Measurements from ENCODE around the gene HS3ST6. TPM values are rescaled to one million over a fixed set of nuclear protein-coding genes. Genes with fewer than 3 reads are reported as not detected.
"Not testable (repeated sequence)": the region's sequence is repeated elsewhere in the genome, so short reads cannot be mapped to it uniquely, and the experiment has no call there.

Gene HS3ST6
- total and polyA plus RNA-seq, 2 experiments from 2014 or later, result 0.41 TPM; not detected in 1

GRCh38 chr16:1958715-1959268, 40.6 kb upstream of the HS3ST6 start:
- Histone ChIP-seq H3K9me2 (replicated peaks; ENCODE audit: insufficient read depth) (no peaks in the 10 kb centered on the region), H3K27me3 (no peaks in the 10 kb centered on the region), H2AFZ (peak overlapping the region; percentile 66), H3K4me1 (ENCODE audit: insufficient read depth) (peaks cover 13% of the 10 kb centered on the region), H3K4me3 (no peak overlapping the region), H3K27ac (peak overlapping the region; percentile 24), H3K9me3 (ENCODE audit: low read depth) (no peaks in the 10 kb centered on the region), H3K4me2 (peak overlapping the region; percentile 85), H3K36me3 (replicated peaks; ENCODE audit: insufficient read depth, low read depth) (no peaks in the 10 kb centered on the region), H3K79me2 (peaks cover 26% of the 10 kb centered on the region), H4K20me1 (ENCODE audit: insufficient read depth, poor library complexity, severe bottlenecking) (peaks cover 23% of the 10 kb centered on the region)
- DNase-seq (ENCODE audit: low spot score), result no peak
- no peak for TF ChIP-seq EZH2 (IDR thresholded peaks at IDR 0.05; ENCODE audit: borderline replicate concordance)
- TF ChIP-seq EZH2phosphoT487 (IDR thresholded peaks at IDR 0.05; ENCODE audit: low read depth, severe bottlenecking, unreplicated experiment), result no peak
- 60% methylated on average over 14 of the region's 14 CpGs for WGBS (ENCODE audit: low lambda C conversion rate, missing lambda C conversion rate)

- Histone ChIP-seq H4K20me1 (ENCODE audit: insufficient read depth, poor library complexity, severe bottlenecking) (peaks cover 16% of the 10 kb centered on the region), H3K79me2 (peaks cover 19% of the 10 kb centered on the region)
- DNase-seq (ENCODE audit: low spot score); H3K27me3 ChIP-seq; H3K4me1 ChIP-seq (ENCODE audit: insufficient read depth); H3K4me2 ChIP-seq; H2AFZ ChIP-seq; H3K9me2 ChIP-seq (replicated peaks; ENCODE audit: insufficient read depth); H3K36me3 ChIP-seq (replicated peaks; ENCODE audit: insufficient read depth, low read depth); H3K4me3 ChIP-seq; H3K9me3 ChIP-seq (ENCODE audit: low read depth); H3K27ac ChIP-seq: not testable (repeated sequence)
- WGBS (ENCODE audit: low lambda C conversion rate, missing lambda C conversion rate), result 94% methylated on average over 19 of the region's 30 CpGs
Observed at GRCh38 chr16:1958143-1958491, 39.9 kb upstream of the HS3ST6 start.

GRCh38 chr16:1957434-1958142, 39.4 kb upstream of the HS3ST6 start:
- DNase-seq (ENCODE audit: low spot score); H3K4me1 ChIP-seq (ENCODE audit: insufficient read depth); H3K9me2 ChIP-seq (replicated peaks; ENCODE audit: insufficient read depth); H2AFZ ChIP-seq; H3K36me3 ChIP-seq (replicated peaks; ENCODE audit: insufficient read depth, low read depth); H3K27me3 ChIP-seq; H3K4me2 ChIP-seq; H3K4me3 ChIP-seq; H3K9me3 ChIP-seq (ENCODE audit: low read depth); H3K27ac ChIP-seq: not testable (repeated sequence)
- peaks cover 12% of the 10 kb centered on the region for H4K20me1 ChIP-seq (ENCODE audit: insufficient read depth, poor library complexity, severe bottlenecking)
- WGBS (ENCODE audit: low lambda C conversion rate, missing lambda C conversion rate), result 95% methylated on average over 21 of the region's 22 CpGs
- peaks cover 14% of the 10 kb centered on the region for H3K79me2 ChIP-seq

GRCh38 chr16:1953734-1954133, 35.5 kb upstream of the HS3ST6 start:
- Histone ChIP-seq H3K27ac (no peak overlapping the region), H3K79me2 (no peaks in the 10 kb centered on the region), H3K9me3 (ENCODE audit: low read depth) (no peaks in the 10 kb centered on the region), H3K27me3 (no peaks in the 10 kb centered on the region), H3K4me3 (no peak overlapping the region), H3K4me2 (no peak overlapping the region), H3K9me2 (replicated peaks; ENCODE audit: insufficient read depth) (no peaks in the 10 kb centered on the region), H2AFZ (no peak overlapping the region), H3K4me1 (ENCODE audit: insufficient read depth) (no peaks in the 10 kb centered on the region), H4K20me1 (ENCODE audit: insufficient read depth, poor library complexity, severe bottlenecking) (no peaks in the 10 kb centered on the region), H3K36me3 (replicated peaks; ENCODE audit: insufficient read depth, low read depth) (no peaks in the 10 kb centered on the region)
- TF ChIP-seq EZH2phosphoT487 (IDR thresholded peaks at IDR 0.05; ENCODE audit: low read depth, severe bottlenecking, unreplicated experiment) (no peak), CTCF (IDR thresholded peaks at IDR 0.05; ENCODE audit: poor library complexity) (no peak), EZH2 (IDR thresholded peaks at IDR 0.05; ENCODE audit: borderline replicate concordance) (no peak)
- WGBS (ENCODE audit: low lambda C conversion rate, missing lambda C conversion rate), result 97% methylated on average over 22 of the region's 22 CpGs
- peak; percentile 3 for DNase-seq (ENCODE audit: low spot score)

GRCh38 chr16:1950559-1950958, 32.3 kb upstream of the HS3ST6 start:
- DNase-seq (ENCODE audit: low spot score), result no peak
- 95% methylated on average over 19 of the region's 19 CpGs for WGBS (ENCODE audit: low lambda C conversion rate, missing lambda C conversion rate)
- H3K36me3 ChIP-seq (replicated peaks; ENCODE audit: insufficient read depth, low read depth), result no peaks in the 10 kb centered on the region
- H3K4me1 ChIP-seq (ENCODE audit: insufficient read depth), result no peaks in the 10 kb centered on the region
- H4K20me1 ChIP-seq (ENCODE audit: insufficient read depth, poor library complexity, severe bottlenecking), result no peaks in the 10 kb centered on the region
- H3K9me3 ChIP-seq (ENCODE audit: low read depth), result no peaks in the 10 kb centered on the region
- no peak for TF ChIP-seq EZH2 (IDR thresholded peaks at IDR 0.05; ENCODE audit: borderline replicate concordance)
- TF ChIP-seq CTCF (IDR thresholded peaks at IDR 0.05; ENCODE audit: poor library complexity), result no peak
- no peak overlapping the region for H2AFZ ChIP-seq
- no peak overlapping the region for H3K27ac ChIP-seq
- no peak overlapping the region for H3K4me2 ChIP-seq
- H3K27me3 ChIP-seq, result no peaks in the 10 kb centered on the region
- H3K9me2 ChIP-seq (replicated peaks; ENCODE audit: insufficient read depth), result no peaks in the 10 kb centered on the region
- H3K4me3 ChIP-seq, result no peak overlapping the region
- H3K79me2 ChIP-seq, result no peaks in the 10 kb centered on the region
